MCF 10A (cell line): Measurements from ENCODE around the gene NPHS1. TPM values are rescaled to one million over a fixed set of nuclear protein-coding genes. Genes with fewer than 3 reads are reported as not detected.

Experiments
- BruUV-seq: library from RNA; stranded (reverse); fragments of 400-500 nt; replicated peaks from 2 replicates; lab custom pipeline; 2021; lab: Mats Ljungman, UMichigan
- CTCF ChIA-PET: fragments of 300-600 bp; sonication (Branson Sonifier 250); formaldehyde crosslinking; extraction: SDS; loops from one replicate; lab custom pipeline; 2021; ENCODE audit warnings: antibody characterized with exemption, inconsistent platforms; lab: Yijun Ruan, JAX
- POLR2A ChIA-PET: fragments of 300-600, 350-650 bp; sonication (Branson Sonifier 250); formaldehyde crosslinking; extraction: SDS; loops from one replicate; lab custom pipeline; 2020; ENCODE audit warnings: antibody characterized with exemption, inconsistent platforms; lab: Yijun Ruan, JAX
- DNase-seq: peaks from one replicate; pipeline ENCODE4 v3.0.0-alpha.2; 2018; ENCODE audit not compliant: unreplicated experiment
- H3K27ac Mint-ChIP-seq: one replicate; pipeline ENCODE4 v1.8.0; 2022; ENCODE audit warnings: mild to moderate bottlenecking, low read depth, mixed read lengths; ENCODE audit not compliant: unreplicated experiment
- H3K27me3 Mint-ChIP-seq: one replicate; pipeline ENCODE4 v1.8.0; 2022; ENCODE audit warnings: mixed read lengths; ENCODE audit not compliant: insufficient read depth, unreplicated experiment
- H3K36me3 Mint-ChIP-seq: one replicate; pipeline ENCODE4 v1.8.0; 2022; ENCODE audit warnings: mild to moderate bottlenecking, moderate library complexity, mixed read lengths; ENCODE audit not compliant: insufficient read depth, unreplicated experiment
- H3K4me1 Mint-ChIP-seq: one replicate; pipeline ENCODE4 v1.8.0; 2022; ENCODE audit warnings: mixed read lengths; ENCODE audit not compliant: insufficient read depth, unreplicated experiment
- H3K4me3 Mint-ChIP-seq: one replicate; pipeline ENCODE4 v1.8.0; 2022; ENCODE audit warnings: mild to moderate bottlenecking, moderate library complexity, mixed read lengths; ENCODE audit not compliant: unreplicated experiment
- H3K9me3 Mint-ChIP-seq: one replicate; pipeline ENCODE4 v1.8.0; 2022; ENCODE audit warnings: mixed read lengths; ENCODE audit not compliant: unreplicated experiment
- CTCF ChIP-seq: fragments of 200-600 bp; IDR thresholded peaks from one replicate; pipeline ENCODE4 v1.8.0; 2022; ENCODE audit warnings: antibody characterized with exemption, mild to moderate bottlenecking; ENCODE audit not compliant: unreplicated experiment
- intact Hi-C: fragments of 100-400 bp; cut with micrococcal nuclease; formaldehyde crosslinking; loops from 2 replicates; pipeline ENCODE4 v1.14.1; 2022
- total RNA-seq: library from RNA; stranded (reverse); gene quantifications from 2 replicates; pipeline ENCODE4 v1.2.3, GENCODE V29; 2022

NPHS1 gene
- total RNA-seq, 1 experiment from 2014 or later, result not detected

GRCh38 chr19:35888398-35888797 lies 36.1 kb upstream of the NPHS1 start:
- H3K9me3 Mint-ChIP-seq, result no peaks in the 10 kb centered on the region
- H3K4me1 Mint-ChIP-seq, result no peaks in the 10 kb centered on the region
- POLR2A ChIA-PET, result interaction anchor here (0.8 to 0.9 kb wide), 2 partner anchors 10 to 98 kb away, joined by 3 read pairs; no protein-coding TSS in a partner anchor
- no peaks in the 10 kb centered on the region for H3K27me3 Mint-ChIP-seq
- intact Hi-C loops, result loop anchor here (10.0 kb wide), 1 partner anchor 226 kb away; the partner anchor contains the start of genes OVOL3, POLR2I and TBCB
- no TSS peak for BruUV-seq
- CTCF ChIA-PET, result interaction anchor here (0.6 to 9.2 kb wide), 2 partner anchors 24 to 45 kb away, joined by 3 to 127 read pairs; no protein-coding TSS in a partner anchor
- H3K4me3 Mint-ChIP-seq, result no peak overlapping the region
- peaks cover 61% of the 10 kb centered on the region for H3K36me3 Mint-ChIP-seq
- no peak for TF ChIP-seq CTCF
- no peak overlapping the region for H3K27ac Mint-ChIP-seq
- DNase-seq, result no peak

GRCh38 chr19:35887197-35887596 lies 34.9 kb upstream of the NPHS1 start:
- H3K9me3 Mint-ChIP-seq, result no peaks in the 10 kb centered on the region
- intact Hi-C loops, result loop anchor here (10.0 kb wide), 1 partner anchor 228 kb away; the partner anchor contains the start of genes OVOL3, POLR2I and TBCB
- H3K4me1 Mint-ChIP-seq, result no peaks in the 10 kb centered on the region
- peaks cover 50% of the 10 kb centered on the region for H3K36me3 Mint-ChIP-seq
- H3K27ac Mint-ChIP-seq, result no peak overlapping the region
- ChIA-PET POLR2A (interaction anchor here (0.7 kb wide), 1 partner anchor 50 kb away, joined by 3 read pairs; no protein-coding TSS in a partner anchor), CTCF (interaction anchor here (9.2 kb wide), 1 partner anchor 46 kb away, joined by 127 read pairs; no protein-coding TSS in a partner anchor)
- TF ChIP-seq CTCF, result no peak
- no peak overlapping the region for H3K4me3 Mint-ChIP-seq
- BruUV-seq, result no TSS peak
- H3K27me3 Mint-ChIP-seq, result no peaks in the 10 kb centered on the region
- DNase-seq, result no peak

- Mint-ChIP-seq H3K4me3 (no peak overlapping the region), H3K4me1 (no peaks in the 10 kb centered on the region), H3K27me3 (no peaks in the 10 kb centered on the region), H3K36me3 (peaks cover 44% of the 10 kb centered on the region), H3K27ac (no peak overlapping the region), H3K9me3 (no peaks in the 10 kb centered on the region)
- ChIA-PET POLR2A (interaction anchor here (0.6 kb wide), 1 partner anchor 26 kb away, joined by 3 read pairs; no protein-coding TSS in a partner anchor), CTCF (interaction anchor here (1.0 to 9.2 kb wide), 2 partner anchors 41 to 47 kb away, joined by 3 to 127 read pairs; no protein-coding TSS in a partner anchor)
- TF ChIP-seq CTCF, result no peak
- no TSS peak for BruUV-seq
- intact Hi-C loops, result loop anchor here (10.0 kb wide), 1 partner anchor 229 kb away; the partner anchor contains the start of genes OVOL3, POLR2I and TBCB
- no peak for DNase-seq
These were observed 33.6 kb upstream of the NPHS1 start for GRCh38 chr19:35885904-35886303.

GRCh38 chr19:35885225-35885738 lies 33.0 kb upstream of the NPHS1 start:
- POLR2A ChIA-PET, result interaction anchor here (1.2 kb wide), 1 partner anchor 49 kb away, joined by 3 read pairs; no protein-coding TSS in a partner anchor
- BruUV-seq, result no TSS peak
- CTCF ChIA-PET, result interaction anchor here (1.0 to 9.2 kb wide), 2 partner anchors 41 to 48 kb away, joined by 3 to 127 read pairs; no protein-coding TSS in a partner anchor
- H3K4me3 Mint-ChIP-seq, result no peak overlapping the region
- intact Hi-C loops, result loop anchor here (10.0 kb wide), 1 partner anchor 230 kb away; the partner anchor contains the start of genes OVOL3, POLR2I and TBCB
- H3K4me1 Mint-ChIP-seq, result no peaks in the 10 kb centered on the region
- no peak for TF ChIP-seq CTCF
- no peak for DNase-seq
- no peak overlapping the region for H3K27ac Mint-ChIP-seq
- H3K9me3 Mint-ChIP-seq, result no peaks in the 10 kb centered on the region
- peaks cover 39% of the 10 kb centered on the region for H3K36me3 Mint-ChIP-seq
- no peaks in the 10 kb centered on the region for H3K27me3 Mint-ChIP-seq
